T-helper 17 cell (primary cell): ENCODE data around the gene ZNF865. TPM values are rescaled to one million over a fixed set of nuclear protein-coding genes. Genes with fewer than 3 reads are reported as not detected.
A peak's percentile ranks its signal among the peaks of the same experiment; 100 is the strongest.

Experiments
- ATAC-seq: fragments of 150-1000 bp; cut with Tn5 transposase; 2 replicates; pipeline ENCODE4 v1.10.0; 2021; ENCODE audit warnings: mild to moderate bottlenecking, moderate library complexity
- DNase-seq, 3 donors: peaks; one replicate each; pipeline versions ENCODE4 v3.0.0 to v3.0.0-alpha.2; 2020 to 2021
- H3K9me3 ChIP-seq: one replicate; pipeline ENCODE4 v1.7.0; 2013; ENCODE audit warnings: low read length, mild to moderate bottlenecking; ENCODE audit not compliant: control insufficient read depth, poor library complexity, severe bottlenecking
- H3K27ac Mint-ChIP-seq: one replicate; pipeline ENCODE4 v1.8.0; 2022; ENCODE audit warnings: mild to moderate bottlenecking, moderate library complexity, mixed read lengths
- H3K27me3 Mint-ChIP-seq: one replicate; pipeline ENCODE4 v1.8.0; 2022; ENCODE audit warnings: mixed read lengths
- H3K36me3 Mint-ChIP-seq: one replicate; pipeline ENCODE4 v1.8.0; 2022; ENCODE audit warnings: low read depth, mixed read lengths
- H3K4me1 Mint-ChIP-seq: one replicate; pipeline ENCODE4 v1.8.0; 2022; ENCODE audit warnings: mild to moderate bottlenecking, mixed read lengths
- H3K4me3 Mint-ChIP-seq: one replicate; pipeline ENCODE4 v1.8.0; 2022; ENCODE audit warnings: mild to moderate bottlenecking, moderate library complexity, mixed read lengths
- total RNA-seq, 4 donors: library from RNA in 2 of 4; stranded (reverse) in 2 of 4; gene quantifications; one replicate each; pipeline ENCODE4 v1.2.3 and lab custom pipeline; 2022 to 2026

Gene ZNF865
- total RNA-seq, 2 donors from 2014 or later: 12.6 to 12.8 TPM

- Mint-ChIP-seq H3K4me3 (peak overlapping the region; percentile 36), H3K4me1 (peaks cover 39% of the 10 kb centered on the region), H3K27ac (no peak overlapping the region), H3K36me3 (peaks cover 8% of the 10 kb centered on the region), H3K27me3 (no peaks in the 10 kb centered on the region)
- no peaks in the 10 kb centered on the region for H3K9me3 ChIP-seq
- ATAC-seq (no peak), DNase-seq (no peak)
These were observed 1.7 kb upstream of the ZNF865 start for GRCh38 chr19:55603581-55604292.

- Mint-ChIP-seq H3K36me3 (peaks cover 10% of the 10 kb centered on the region), H3K27ac (peak overlapping the region; percentile 96), H3K4me1 (peaks cover 44% of the 10 kb centered on the region), H3K27me3 (no peaks in the 10 kb centered on the region), H3K4me3 (peak overlapping the region; percentile 93)
- H3K9me3 ChIP-seq: no peaks in the 10 kb centered on the region
- ATAC-seq (peak; percentile 84), DNase-seq (peak; percentile 95 to 98 (median 98))
These were observed 225 bp upstream of the ZNF865 start for GRCh38 chr19:55605207-55605636.

GRCh38 chr19:55606471-55606787 is 982 bp downstream of the ZNF865 start:
- ATAC-seq (no peak), DNase-seq (no peak)
- no peaks in the 10 kb centered on the region for H3K9me3 ChIP-seq
- peak overlapping the region; percentile 99 for H3K4me3 Mint-ChIP-seq
- no peaks in the 10 kb centered on the region for H3K27me3 Mint-ChIP-seq
- H3K4me1 Mint-ChIP-seq: peaks cover 38% of the 10 kb centered on the region
- peaks cover 10% of the 10 kb centered on the region for H3K36me3 Mint-ChIP-seq
- peak overlapping the region; percentile 96 for H3K27ac Mint-ChIP-seq

- no peak for DNase-seq
- Mint-ChIP-seq H3K4me1 (peaks cover 37% of the 10 kb centered on the region), H3K4me3 (peak overlapping the region; percentile 99), H3K27ac (peak overlapping the region; percentile 96), H3K27me3 (no peaks in the 10 kb centered on the region), H3K36me3 (peaks cover 10% of the 10 kb centered on the region)
- no peaks in the 10 kb centered on the region for H3K9me3 ChIP-seq
- ATAC-seq: no peak
These were observed 1.4 kb downstream of the ZNF865 start for GRCh38 chr19:55606817-55607216.

GRCh38 chr19:55609326-55609725 is 3.9 kb downstream of the ZNF865 start:
- Mint-ChIP-seq H3K4me3 (no peak overlapping the region), H3K27ac (peak overlapping the region; percentile 87), H3K4me1 (peaks cover 43% of the 10 kb centered on the region)

GRCh38 chr19:55611300-55611982 is 6.0 kb downstream of the ZNF865 start:
- DNase-seq: no peak
- H3K4me3 Mint-ChIP-seq: no peak overlapping the region
- peaks cover 5% of the 10 kb centered on the region for H3K36me3 Mint-ChIP-seq
- ATAC-seq: no peak
- H3K27me3 Mint-ChIP-seq: no peaks in the 10 kb centered on the region
- peaks cover 30% of the 10 kb centered on the region for H3K4me1 Mint-ChIP-seq
- peak overlapping the region; percentile 29 for H3K27ac Mint-ChIP-seq
- H3K9me3 ChIP-seq: no peaks in the 10 kb centered on the region

More at GRCh38 chr19:55609326-55609725, 3.9 kb downstream of the ZNF865 start:
- no peaks in the 10 kb centered on the region for H3K27me3 Mint-ChIP-seq
- H3K36me3 Mint-ChIP-seq: peaks cover 10% of the 10 kb centered on the region
- no peaks in the 10 kb centered on the region for H3K9me3 ChIP-seq
- DNase-seq (no peak), ATAC-seq (no peak)

- H3K36me3 Mint-ChIP-seq: peaks cover 5% of the 10 kb centered on the region
These were observed 6.7 kb downstream of the ZNF865 start for GRCh38 chr19:55611983-55612645.

GRCh38 chr19:55613396-55613795 is 7.9 kb downstream of the ZNF865 start:
- H3K4me3 Mint-ChIP-seq: no peak overlapping the region
- no peak overlapping the region for H3K27ac Mint-ChIP-seq
- ATAC-seq (no peak), DNase-seq (no peak)
- no peaks in the 10 kb centered on the region for H3K9me3 ChIP-seq
- no peaks in the 10 kb centered on the region for H3K27me3 Mint-ChIP-seq
- peaks cover 23% of the 10 kb centered on the region for H3K4me1 Mint-ChIP-seq
- peaks cover 2% of the 10 kb centered on the region for H3K36me3 Mint-ChIP-seq

More at GRCh38 chr19:55611983-55612645, 6.7 kb downstream of the ZNF865 start:
- Mint-ChIP-seq H3K4me3 (no peak overlapping the region), H3K27ac (peak overlapping the region; percentile 29), H3K4me1 (peaks cover 25% of the 10 kb centered on the region), H3K27me3 (no peaks in the 10 kb centered on the region)
- ATAC-seq (no peak), DNase-seq (no peak)
- H3K9me3 ChIP-seq: no peaks in the 10 kb centered on the region

GRCh38 chr19:55613930-55614710 is 8.7 kb downstream of the ZNF865 start:
- H3K9me3 ChIP-seq: no peaks in the 10 kb centered on the region
- peaks cover 2% of the 10 kb centered on the region for H3K36me3 Mint-ChIP-seq
- H3K27ac Mint-ChIP-seq: no peak overlapping the region
- H3K27me3 Mint-ChIP-seq: no peaks in the 10 kb centered on the region
- H3K4me3 Mint-ChIP-seq: no peak overlapping the region
- ATAC-seq (no peak), DNase-seq (no peak)
- H3K4me1 Mint-ChIP-seq: peaks cover 20% of the 10 kb centered on the region

GRCh38 chr19:55614711-55615542 is 9.5 kb downstream of the ZNF865 start:
- no peaks in the 10 kb centered on the region for H3K9me3 ChIP-seq
- Mint-ChIP-seq H3K4me3 (no peak overlapping the region), H3K4me1 (peaks cover 13% of the 10 kb centered on the region), H3K36me3 (peaks cover under 1% of the 10 kb centered on the region), H3K27me3 (no peaks in the 10 kb centered on the region), H3K27ac (no peak overlapping the region)
- DNase-seq (no peak), ATAC-seq (no peak)

- no peaks in the 10 kb centered on the region for H3K36me3 Mint-ChIP-seq
- no peak overlapping the region for H3K4me3 Mint-ChIP-seq
- H3K27ac Mint-ChIP-seq: no peak overlapping the region
- ATAC-seq (no peak), DNase-seq (no peak)
- H3K4me1 Mint-ChIP-seq: peaks cover 17% of the 10 kb centered on the region
- H3K9me3 ChIP-seq: no peaks in the 10 kb centered on the region
- no peaks in the 10 kb centered on the region for H3K27me3 Mint-ChIP-seq
These were observed 10.3 kb downstream of the ZNF865 start for GRCh38 chr19:55615543-55616394.
